Stimulated activated naive CD4-positive, alpha-beta T cell (primary cell): ENCODE measurements around the gene PCDH10.

Experiments used
- DNase-seq, 6 experiments: peaks; one replicate each; lab custom pipeline; 2025; lab: John Stamatoyannopoulos, UW

PCDH10 gene

GRCh38 chr4:133149932-133150471 is 908 bp downstream of the PCDH10 start:
- DNase-seq, result no peak

- DNase-seq, result no peak
These were observed 1.6 kb downstream of the PCDH10 start for GRCh38 chr4:133150486-133151340.

- no peak for DNase-seq
These were observed 2.2 kb downstream of the PCDH10 start for GRCh38 chr4:133151341-133151690.

- DNase-seq, result no peak
These were observed 2.7 kb downstream of the PCDH10 start for GRCh38 chr4:133151691-133152329.

GRCh38 chr4:133152330-133152821 is 3.3 kb downstream of the PCDH10 start:
- no peak for DNase-seq

- no peak for DNase-seq
These were observed 3.9 kb downstream of the PCDH10 start for GRCh38 chr4:133152831-133153481.

- DNase-seq, result no peak
These were observed 5.6 kb downstream of the PCDH10 start for GRCh38 chr4:133154725-133155124.

- DNase-seq, result no peak
These were observed 7.0 kb downstream of the PCDH10 start for GRCh38 chr4:133156096-133156495.

GRCh38 chr4:133156556-133156955 is 7.5 kb downstream of the PCDH10 start:
- DNase-seq, result no peak

- no peak for DNase-seq
These were observed 8.5 kb downstream of the PCDH10 start for GRCh38 chr4:133157460-133158160.

- no peak for DNase-seq
These were observed 11.8 kb downstream of the PCDH10 start for GRCh38 chr4:133160853-133161252.

GRCh38 chr4:133161570-133162295 is 12.6 kb downstream of the PCDH10 start:
- no peak for DNase-seq

- DNase-seq, result no peak
These were observed 13.8 kb downstream of the PCDH10 start for GRCh38 chr4:133162941-133163340.

- no peak for DNase-seq
These were observed 29.9 kb downstream of the PCDH10 start for GRCh38 chr4:133178956-133179355.

GRCh38 chr4:133186210-133186609 is 37.1 kb downstream of the PCDH10 start:
- DNase-seq, result no peak

GRCh38 chr4:133186845-133187244 is 37.8 kb downstream of the PCDH10 start:
- DNase-seq, result no peak

GRCh38 chr4:133188433-133189146 is 39.5 kb downstream of the PCDH10 start:
- no peak for DNase-seq

- no peak for DNase-seq
These were observed 40.0 kb downstream of the PCDH10 start for GRCh38 chr4:133189147-133189517.

- no peak for DNase-seq
These were observed 41.0 kb downstream of the PCDH10 start for GRCh38 chr4:133190098-133190497.

GRCh38 chr4:133208694-133209285 is 59.7 kb downstream of the PCDH10 start:
- DNase-seq, result no peak
